K562 (cell line): ENCODE results near the gene TNFRSF18. TPM values are rescaled to one million over a fixed set of nuclear protein-coding genes. Genes with fewer than 3 reads are reported as not detected.

Source experiments
- ETS2 ChIP-seq: IDR thresholded peaks from 2 replicates; pipeline ENCODE4 v1.6.1; 2016; ENCODE audit warnings: borderline replicate concordance, missing genetic modification characterization, mild to moderate bottlenecking, moderate library complexity, missing compliant biosample characterization; ENCODE audit not compliant: poor library complexity, severe bottlenecking
- FOXA3 ChIP-seq, 2 experiments: fragments of 450-650 bp in 1 of 2; sonication (generic) in 1 of 2; formaldehyde crosslinking; IDR thresholded peaks in 1 of 2; conservative IDR thresholded peaks in 1 of 2; 2 replicates each; pipeline versions ENCODE4 v1.4.0 to v1.8.0; 2020 to 2022; ENCODE audit warnings: mild to moderate bottlenecking in 2 of 2, missing genetic modification reagents in 1 of 2
- HDAC1 ChIP-seq, 2 experiments: fragments of 450-650 bp; IDR thresholded peaks; 2 replicates each; pipeline ENCODE4 v1.6.1; 2016 to 2017; ENCODE audit warnings: inconsistent platforms in 1 of 2, mild to moderate bottlenecking in 1 of 2, moderate library complexity in 1 of 2
- MTA1 ChIP-seq: fragments of 450-650 bp; IDR thresholded peaks from 2 replicates; pipeline ENCODE4 v1.6.1; 2017; ENCODE audit warnings: borderline replicate concordance
- RBM15 ChIP-seq: fragments of 200-400 bp; formaldehyde crosslinking; IDR thresholded peaks from 2 replicates; pipeline ENCODE4 v1.6.1; 2018; ENCODE audit warnings: mild to moderate bottlenecking, low read length, moderate library complexity; ENCODE audit not compliant: insufficient read depth
- RBM25 ChIP-seq: fragments of 200-400 bp; formaldehyde crosslinking; IDR thresholded peaks from 2 replicates; pipeline ENCODE4 v1.6.1; 2018; ENCODE audit warnings: low read length, low read depth, moderate library complexity; ENCODE audit not compliant: severe bottlenecking
- SIN3A ChIP-seq, 2 experiments: fragments of 150-350 bp in 1 of 2; IDR thresholded peaks; 2 replicates each; pipeline ENCODE4 v1.6.1; 2011 to 2016; ENCODE audit warnings: borderline replicate concordance in 2 of 2, low read depth in 2 of 2, low read length in 2 of 2, mild to moderate bottlenecking in 2 of 2, moderate library complexity in 2 of 2; ENCODE audit not compliant: control insufficient read depth in 1 of 2
- SLC30A9 ChIP-seq: fragments of 250-450 bp; sonication (Bioruptor Pico); IDR thresholded peaks from 2 replicates; pipeline ENCODE4 v1.8.0; 2022; ENCODE audit warnings: mild to moderate bottlenecking, moderate library complexity
- ZNF143 ChIP-seq: sonication (generic); formaldehyde crosslinking; IDR thresholded peaks from 2 replicates; pipeline ENCODE4 v1.9.0; 2022; ENCODE audit warnings: mild to moderate bottlenecking, missing genetic modification reagents
- ZNF184 ChIP-seq: sonication (generic); formaldehyde crosslinking; IDR thresholded peaks from 2 replicates; pipeline ENCODE4 v1.5.0; 2020; ENCODE audit warnings: missing genetic modification reagents
- ZNF780A ChIP-seq: fragments of 250-450 bp; sonication (Bioruptor Pico); IDR thresholded peaks from 2 replicates; pipeline ENCODE4 v1.5.0; 2021; ENCODE audit warnings: mild to moderate bottlenecking
- polyA plus RNA-seq, 8 experiments: library from polyadenylated mRNA; depleted of rRNA in 4 of 8; stranded (reverse) in 5 of 8; unstranded in 3 of 8; fragments of >200 nt; fragmentation: Nextera tagmentation in 2 of 8; fragmentation: Illumina TruSeq in 1 of 8; extraction: Ambion mirVana in 2 of 8; extraction: Trizol in 1 of 8; gene quantifications; 2 replicates each; pipeline versions ENCODE4 v1.2.1 to v1.2.3, GENCODE V29; 2011 to 2014; ENCODE audit warnings: inconsistent platforms in 1 of 8, missing spikeins in 1 of 8
- total RNA-seq, 7 experiments: library from RNA; depleted of rRNA in 6 of 7; stranded (reverse); fragments of >200 nt in 6 of 7; fragmentation: Illumina TruSeq in 2 of 7; extraction: Trizol in 2 of 7; gene quantifications; 2 replicates each; pipeline versions ENCODE4 v1.2.1 to v1.2.3, GENCODE V29; 2011 to 2021; ENCODE audit warnings: low replicate concordance in 1 of 7
- TF ChIP-seq, protein P1 (sequence below): fragments of 450-650 bp; IDR thresholded peaks from 2 replicates; pipeline ENCODE4 v1.6.1; 2017; ENCODE audit warnings: antibody characterized with exemption, mild to moderate bottlenecking
- TF ChIP-seq, protein P2 (sequence below): sonication (generic); formaldehyde crosslinking; IDR thresholded peaks from 2 replicates; pipeline ENCODE4 v1.8.1; 2023; ENCODE audit warnings: mild to moderate bottlenecking, missing genetic modification reagents
- TF ChIP-seq, protein P3 (sequence below): IDR thresholded peaks from 3 replicates; pipeline ENCODE4 v1.6.1; 2011; ENCODE audit warnings: borderline replicate concordance, mild to moderate bottlenecking, moderate library complexity; ENCODE audit not compliant: insufficient read length; ENCODE audit errors: extremely low read depth
- TF ChIP-seq, protein P4 (sequence below), 2 experiments: IDR thresholded peaks; 2 replicates each; pipeline ENCODE4 v1.6.1; 2012; ENCODE audit warnings: improper control_type of control experiment in 2 of 2, low read depth in 2 of 2, low read length in 2 of 2, borderline replicate concordance in 1 of 2

The TNFRSF18 gene
- total and polyA plus RNA-seq, 9 of the 15 experiments (the other 6 are each of a cell fraction or from before 2014, with no cell fraction given): 0.24 to 0.27 TPM; not detected in 7

DNA sequence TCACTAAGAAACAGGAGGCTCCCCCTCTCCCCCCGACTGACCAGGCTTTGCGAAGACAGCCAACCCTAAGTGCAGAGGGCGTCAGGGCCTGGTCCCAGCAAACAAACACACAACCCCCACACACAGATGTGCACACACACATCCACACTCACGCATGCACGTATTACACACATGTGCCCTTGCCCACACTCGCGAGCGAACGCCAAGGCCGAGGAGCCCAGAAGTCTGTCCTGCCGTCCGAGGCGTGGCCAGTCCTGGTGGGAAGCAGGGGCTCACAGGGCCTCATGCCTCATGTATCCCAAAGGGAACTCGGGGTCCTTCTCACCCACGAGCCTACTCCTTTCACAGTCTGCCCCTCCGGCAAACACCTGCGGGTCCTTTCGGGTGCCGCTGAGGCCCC is 23.4 kb upstream of the TNFRSF18 start (continued):
- TF ChIP-seq, protein P1, sequence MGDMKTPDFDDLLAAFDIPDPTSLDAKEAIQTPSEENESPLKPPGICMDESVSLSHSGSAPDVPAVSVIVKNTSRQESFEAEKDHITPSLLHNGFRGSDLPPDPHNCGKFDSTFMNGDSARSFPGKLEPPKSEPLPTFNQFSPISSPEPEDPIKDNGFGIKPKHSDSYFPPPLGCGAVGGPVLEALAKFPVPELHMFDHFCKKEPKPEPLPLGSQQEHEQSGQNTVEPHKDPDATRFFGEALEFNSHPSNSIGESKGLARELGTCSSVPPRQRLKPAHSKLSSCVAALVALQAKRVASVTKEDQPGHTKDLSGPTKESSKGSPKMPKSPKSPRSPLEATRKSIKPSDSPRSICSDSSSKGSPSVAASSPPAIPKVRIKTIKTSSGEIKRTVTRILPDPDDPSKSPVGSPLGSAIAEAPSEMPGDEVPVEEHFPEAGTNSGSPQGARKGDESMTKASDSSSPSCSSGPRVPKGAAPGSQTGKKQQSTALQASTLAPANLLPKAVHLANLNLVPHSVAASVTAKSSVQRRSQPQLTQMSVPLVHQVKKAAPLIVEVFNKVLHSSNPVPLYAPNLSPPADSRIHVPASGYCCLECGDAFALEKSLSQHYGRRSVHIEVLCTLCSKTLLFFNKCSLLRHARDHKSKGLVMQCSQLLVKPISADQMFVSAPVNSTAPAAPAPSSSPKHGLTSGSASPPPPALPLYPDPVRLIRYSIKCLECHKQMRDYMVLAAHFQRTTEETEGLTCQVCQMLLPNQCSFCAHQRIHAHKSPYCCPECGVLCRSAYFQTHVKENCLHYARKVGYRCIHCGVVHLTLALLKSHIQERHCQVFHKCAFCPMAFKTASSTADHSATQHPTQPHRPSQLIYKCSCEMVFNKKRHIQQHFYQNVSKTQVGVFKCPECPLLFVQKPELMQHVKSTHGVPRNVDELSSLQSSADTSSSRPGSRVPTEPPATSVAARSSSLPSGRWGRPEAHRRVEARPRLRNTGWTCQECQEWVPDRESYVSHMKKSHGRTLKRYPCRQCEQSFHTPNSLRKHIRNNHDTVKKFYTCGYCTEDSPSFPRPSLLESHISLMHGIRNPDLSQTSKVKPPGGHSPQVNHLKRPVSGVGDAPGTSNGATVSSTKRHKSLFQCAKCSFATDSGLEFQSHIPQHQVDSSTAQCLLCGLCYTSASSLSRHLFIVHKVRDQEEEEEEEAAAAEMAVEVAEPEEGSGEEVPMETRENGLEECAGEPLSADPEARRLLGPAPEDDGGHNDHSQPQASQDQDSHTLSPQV: no peak
- TF ChIP-seq ZNF184 (CRISPR knock-in tag) (no peak), HDAC1 (IDR thresholded peaks at IDR 0.05) (no peak), ZNF143 (CRISPR knock-in tag) (peak; percentile 14; the same call in 1 of the 2 replicates), FOXA3 (CRISPR knock-in tag; conservative IDR thresholded peaks at IDR 0.05 in 1 of 2, IDR thresholded peaks at IDR 0.05 in 1 of 2) (0 out of 4 replicates have a peak, but pooled peaks of 1 of the 2 experiments have one; percentile 26), SLC30A9 (CRISPR knock-in tag) (no peak), ZNF780A (no peak), ETS2 (tag) (no peak), RBM25 (no peak), SIN3A (IDR thresholded peaks at IDR 0.05; ENCODE audit: borderline replicate concordance in 2 of 2, control insufficient read depth in 1 of 2, low read depth in 2 of 2, low read length in 2 of 2) (no peak), MTA1 (no peak), RBM15 (no peak)
- TF ChIP-seq, protein P2, sequence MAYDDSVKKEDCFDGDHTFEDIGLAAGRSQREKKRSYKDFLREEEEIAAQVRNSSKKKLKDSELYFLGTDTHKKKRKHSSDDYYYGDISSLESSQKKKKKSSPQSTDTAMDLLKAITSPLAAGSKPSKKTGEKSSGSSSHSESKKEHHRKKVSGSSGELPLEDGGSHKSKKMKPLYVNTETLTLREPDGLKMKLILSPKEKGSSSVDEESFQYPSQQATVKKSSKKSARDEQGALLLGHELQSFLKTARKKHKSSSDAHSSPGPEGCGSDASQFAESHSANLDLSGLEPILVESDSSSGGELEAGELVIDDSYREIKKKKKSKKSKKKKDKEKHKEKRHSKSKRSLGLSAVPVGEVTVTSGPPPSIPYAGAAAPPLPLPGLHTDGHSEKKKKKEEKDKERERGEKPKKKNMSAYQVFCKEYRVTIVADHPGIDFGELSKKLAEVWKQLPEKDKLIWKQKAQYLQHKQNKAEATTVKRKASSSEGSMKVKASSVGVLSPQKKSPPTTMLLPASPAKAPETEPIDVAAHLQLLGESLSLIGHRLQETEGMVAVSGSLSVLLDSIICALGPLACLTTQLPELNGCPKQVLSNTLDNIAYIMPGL (CRISPR knock-in tag): no peak
- TF ChIP-seq, protein P3, sequence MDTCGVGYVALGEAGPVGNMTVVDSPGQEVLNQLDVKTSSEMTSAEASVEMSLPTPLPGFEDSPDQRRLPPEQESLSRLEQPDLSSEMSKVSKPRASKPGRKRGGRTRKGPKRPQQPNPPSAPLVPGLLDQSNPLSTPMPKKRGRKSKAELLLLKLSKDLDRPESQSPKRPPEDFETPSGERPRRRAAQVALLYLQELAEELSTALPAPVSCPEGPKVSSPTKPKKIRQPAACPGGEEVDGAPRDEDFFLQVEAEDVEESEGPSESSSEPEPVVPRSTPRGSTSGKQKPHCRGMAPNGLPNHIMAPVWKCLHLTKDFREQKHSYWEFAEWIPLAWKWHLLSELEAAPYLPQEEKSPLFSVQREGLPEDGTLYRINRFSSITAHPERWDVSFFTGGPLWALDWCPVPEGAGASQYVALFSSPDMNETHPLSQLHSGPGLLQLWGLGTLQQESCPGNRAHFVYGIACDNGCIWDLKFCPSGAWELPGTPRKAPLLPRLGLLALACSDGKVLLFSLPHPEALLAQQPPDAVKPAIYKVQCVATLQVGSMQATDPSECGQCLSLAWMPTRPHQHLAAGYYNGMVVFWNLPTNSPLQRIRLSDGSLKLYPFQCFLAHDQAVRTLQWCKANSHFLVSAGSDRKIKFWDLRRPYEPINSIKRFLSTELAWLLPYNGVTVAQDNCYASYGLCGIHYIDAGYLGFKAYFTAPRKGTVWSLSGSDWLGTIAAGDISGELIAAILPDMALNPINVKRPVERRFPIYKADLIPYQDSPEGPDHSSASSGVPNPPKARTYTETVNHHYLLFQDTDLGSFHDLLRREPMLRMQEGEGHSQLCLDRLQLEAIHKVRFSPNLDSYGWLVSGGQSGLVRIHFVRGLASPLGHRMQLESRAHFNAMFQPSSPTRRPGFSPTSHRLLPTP: no peak
- TF ChIP-seq, protein P4, sequence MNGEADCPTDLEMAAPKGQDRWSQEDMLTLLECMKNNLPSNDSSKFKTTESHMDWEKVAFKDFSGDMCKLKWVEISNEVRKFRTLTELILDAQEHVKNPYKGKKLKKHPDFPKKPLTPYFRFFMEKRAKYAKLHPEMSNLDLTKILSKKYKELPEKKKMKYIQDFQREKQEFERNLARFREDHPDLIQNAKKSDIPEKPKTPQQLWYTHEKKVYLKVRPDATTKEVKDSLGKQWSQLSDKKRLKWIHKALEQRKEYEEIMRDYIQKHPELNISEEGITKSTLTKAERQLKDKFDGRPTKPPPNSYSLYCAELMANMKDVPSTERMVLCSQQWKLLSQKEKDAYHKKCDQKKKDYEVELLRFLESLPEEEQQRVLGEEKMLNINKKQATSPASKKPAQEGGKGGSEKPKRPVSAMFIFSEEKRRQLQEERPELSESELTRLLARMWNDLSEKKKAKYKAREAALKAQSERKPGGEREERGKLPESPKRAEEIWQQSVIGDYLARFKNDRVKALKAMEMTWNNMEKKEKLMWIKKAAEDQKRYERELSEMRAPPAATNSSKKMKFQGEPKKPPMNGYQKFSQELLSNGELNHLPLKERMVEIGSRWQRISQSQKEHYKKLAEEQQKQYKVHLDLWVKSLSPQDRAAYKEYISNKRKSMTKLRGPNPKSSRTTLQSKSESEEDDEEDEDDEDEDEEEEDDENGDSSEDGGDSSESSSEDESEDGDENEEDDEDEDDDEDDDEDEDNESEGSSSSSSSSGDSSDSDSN (IDR thresholded peaks at IDR 0.05; ENCODE audit: borderline replicate concordance in 1 of 2, low read depth in 2 of 2, low read length in 2 of 2): no peak
